SK-N-SH treated with all-trans-retinoic acid at 6 μM for 48 hours (cell line): ENCODE data around the gene IL7R.

ENCODE experiments used
- ATAC-seq: fragments of 200-7000 bp; cut with Tn5 transposase; 3 replicates; pipeline ENCODE4 v1.9.1; 2020; ENCODE audit warnings: mild to moderate bottlenecking, moderate library complexity
- ARNTL ChIP-seq: fragments of 450-650 bp; formaldehyde crosslinking; IDR thresholded peaks from 2 replicates; pipeline ENCODE4 v1.5.0; 2020; ENCODE audit warnings: low read depth, mild to moderate bottlenecking, moderate library complexity, borderline replicate concordance
- CSDC2 ChIP-seq: fragments of 250-450 bp; sonication (Bioruptor Pico); IDR thresholded peaks from 2 replicates; pipeline ENCODE4 v1.5.0; 2020; ENCODE audit warnings: mild to moderate bottlenecking, moderate library complexity
- ESRRG ChIP-seq: fragments of 250-450 bp; sonication (Bioruptor Pico); IDR thresholded peaks from 2 replicates; pipeline ENCODE4 v1.6.1; 2021; ENCODE audit warnings: mild to moderate bottlenecking
- GLIS3 ChIP-seq: fragments of 250-450 bp; sonication (Bioruptor Pico); IDR thresholded peaks from 2 replicates; pipeline ENCODE4 v1.5.0; 2020; ENCODE audit warnings: mild to moderate bottlenecking, moderate library complexity
- ISL1 ChIP-seq: fragments of 250-450 bp; sonication (Bioruptor Pico); IDR thresholded peaks from 2 replicates; pipeline ENCODE4 v2.1.2; 2022; ENCODE audit warnings: mild to moderate bottlenecking, moderate library complexity
- OSR1 ChIP-seq: fragments of 250-450 bp; sonication (Bioruptor Pico); IDR thresholded peaks from 2 replicates; pipeline ENCODE4 v1.8.0; 2022; ENCODE audit warnings: moderate library complexity, mild to moderate bottlenecking, inconsistent platforms
- PATZ1 ChIP-seq: fragments of 250-450 bp; sonication (Bioruptor Pico); IDR thresholded peaks from 2 replicates; pipeline ENCODE4 v1.8.0; 2020; ENCODE audit warnings: mild to moderate bottlenecking, moderate library complexity, borderline replicate concordance
- PPARA ChIP-seq: fragments of 250-450 bp; sonication (Bioruptor Pico); IDR thresholded peaks from 2 replicates; pipeline ENCODE4 v1.5.0; 2020; ENCODE audit warnings: mild to moderate bottlenecking, borderline replicate concordance
- RARB ChIP-seq: fragments of 250-450 bp; sonication (Bioruptor Pico); IDR thresholded peaks from 2 replicates; pipeline ENCODE4 v1.8.0; 2021; ENCODE audit warnings: mild to moderate bottlenecking, moderate library complexity
- SNAI2 ChIP-seq: fragments of 250-450 bp; sonication (Bioruptor Pico); IDR thresholded peaks from 2 replicates; pipeline ENCODE4 v1.5.0; 2020; ENCODE audit warnings: mild to moderate bottlenecking, moderate library complexity
- TCF4 ChIP-seq: fragments of 250-450 bp; sonication (Bioruptor Pico); IDR thresholded peaks from 2 replicates; pipeline ENCODE4 v1.8.0; 2021; ENCODE audit warnings: mild to moderate bottlenecking, moderate library complexity, borderline replicate concordance
- TOX ChIP-seq: fragments of 250-450 bp; sonication (Bioruptor Pico); IDR thresholded peaks from 2 replicates; pipeline ENCODE4 v1.8.0; 2021; ENCODE audit warnings: mild to moderate bottlenecking, moderate library complexity, borderline replicate concordance
- ZC3H10 ChIP-seq: fragments of 250-450 bp; sonication (Bioruptor Pico); IDR thresholded peaks from 2 replicates; pipeline ENCODE4 v1.5.1; 2021; ENCODE audit warnings: mild to moderate bottlenecking, moderate library complexity
- ZFP3 ChIP-seq: fragments of 250-450 bp; sonication (Bioruptor Pico); IDR thresholded peaks from 2 replicates; pipeline ENCODE4 v1.5.0; 2020; ENCODE audit warnings: mild to moderate bottlenecking, moderate library complexity
- ZFP30 ChIP-seq: fragments of 450-650 bp; formaldehyde crosslinking; IDR thresholded peaks from 2 replicates; pipeline ENCODE4 v1.5.0; 2022; ENCODE audit warnings: mild to moderate bottlenecking, moderate library complexity
- ZNF565 ChIP-seq: fragments of 450-650 bp; formaldehyde crosslinking; conservative IDR thresholded peaks from 2 replicates; pipeline ENCODE4 v1.5.0; 2020; ENCODE audit warnings: low read depth, mild to moderate bottlenecking, moderate library complexity
- ZNF70 ChIP-seq: fragments of 450-650 bp; formaldehyde crosslinking; IDR thresholded peaks from 2 replicates; pipeline ENCODE4 v1.5.0; 2020; ENCODE audit warnings: mild to moderate bottlenecking, moderate library complexity
- ZNF8 ChIP-seq: fragments of 450-650 bp; formaldehyde crosslinking; IDR thresholded peaks from 2 replicates; pipeline ENCODE4 v1.5.0; 2020; ENCODE audit warnings: mild to moderate bottlenecking, moderate library complexity
- TF ChIP-seq, protein P1 (sequence below): fragments of 250-450 bp; sonication (Bioruptor Pico); IDR thresholded peaks from 2 replicates; pipeline ENCODE4 v1.5.0; 2020; ENCODE audit warnings: mild to moderate bottlenecking, moderate library complexity
- TF ChIP-seq, protein P2 (sequence below): fragments of 250-450 bp; sonication (Bioruptor Pico); IDR thresholded peaks from 2 replicates; pipeline ENCODE4 v1.5.1; 2021; ENCODE audit warnings: mild to moderate bottlenecking, moderate library complexity

Gene IL7R

GRCh38 chr5:35823347-35824098, 33.2 kb upstream of the IL7R start:
- no peak for ATAC-seq
- TF ChIP-seq PPARA (CRISPR knock-in tag): no peak
- TF ChIP-seq, protein P1, sequence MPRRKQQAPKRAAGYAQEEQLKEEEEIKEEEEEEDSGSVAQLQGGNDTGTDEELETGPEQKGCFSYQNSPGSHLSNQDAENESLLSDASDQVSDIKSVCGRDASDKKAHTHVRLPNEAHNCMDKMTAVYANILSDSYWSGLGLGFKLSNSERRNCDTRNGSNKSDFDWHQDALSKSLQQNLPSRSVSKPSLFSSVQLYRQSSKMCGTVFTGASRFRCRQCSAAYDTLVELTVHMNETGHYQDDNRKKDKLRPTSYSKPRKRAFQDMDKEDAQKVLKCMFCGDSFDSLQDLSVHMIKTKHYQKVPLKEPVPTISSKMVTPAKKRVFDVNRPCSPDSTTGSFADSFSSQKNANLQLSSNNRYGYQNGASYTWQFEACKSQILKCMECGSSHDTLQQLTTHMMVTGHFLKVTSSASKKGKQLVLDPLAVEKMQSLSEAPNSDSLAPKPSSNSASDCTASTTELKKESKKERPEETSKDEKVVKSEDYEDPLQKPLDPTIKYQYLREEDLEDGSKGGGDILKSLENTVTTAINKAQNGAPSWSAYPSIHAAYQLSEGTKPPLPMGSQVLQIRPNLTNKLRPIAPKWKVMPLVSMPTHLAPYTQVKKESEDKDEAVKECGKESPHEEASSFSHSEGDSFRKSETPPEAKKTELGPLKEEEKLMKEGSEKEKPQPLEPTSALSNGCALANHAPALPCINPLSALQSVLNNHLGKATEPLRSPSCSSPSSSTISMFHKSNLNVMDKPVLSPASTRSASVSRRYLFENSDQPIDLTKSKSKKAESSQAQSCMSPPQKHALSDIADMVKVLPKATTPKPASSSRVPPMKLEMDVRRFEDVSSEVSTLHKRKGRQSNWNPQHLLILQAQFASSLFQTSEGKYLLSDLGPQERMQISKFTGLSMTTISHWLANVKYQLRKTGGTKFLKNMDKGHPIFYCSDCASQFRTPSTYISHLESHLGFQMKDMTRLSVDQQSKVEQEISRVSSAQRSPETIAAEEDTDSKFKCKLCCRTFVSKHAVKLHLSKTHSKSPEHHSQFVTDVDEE: no peak
- TF ChIP-seq GLIS3 (CRISPR knock-in tag): no peak
- TF ChIP-seq SNAI2: no peak
- TF ChIP-seq ZNF8 (CRISPR knock-in tag): no peak
- TF ChIP-seq TOX (CRISPR knock-in tag): no peak

- ATAC-seq: no peak
- TF ChIP-seq PPARA (CRISPR knock-in tag): no peak
- TF ChIP-seq ZNF565 (CRISPR knock-in tag): no peak
- no peak for TF ChIP-seq TCF4 (CRISPR knock-in tag)
- TF ChIP-seq RARB (CRISPR knock-in tag): no peak
- TF ChIP-seq ZNF70 (CRISPR knock-in tag): no peak
- no peak for TF ChIP-seq OSR1 (CRISPR knock-in tag)
- no peak for TF ChIP-seq ZNF8 (CRISPR knock-in tag)
- no peak for TF ChIP-seq ZFP30 (CRISPR knock-in tag)
- TF ChIP-seq, protein P1: no peak
- TF ChIP-seq CSDC2 (CRISPR knock-in tag): no peak
- TF ChIP-seq ZC3H10 (CRISPR knock-in tag): no peak
- no peak for TF ChIP-seq ARNTL (CRISPR knock-in tag)
- no peak for TF ChIP-seq ZFP3 (CRISPR knock-in tag)
- TF ChIP-seq TOX (CRISPR knock-in tag): no peak
- TF ChIP-seq, protein P2, sequence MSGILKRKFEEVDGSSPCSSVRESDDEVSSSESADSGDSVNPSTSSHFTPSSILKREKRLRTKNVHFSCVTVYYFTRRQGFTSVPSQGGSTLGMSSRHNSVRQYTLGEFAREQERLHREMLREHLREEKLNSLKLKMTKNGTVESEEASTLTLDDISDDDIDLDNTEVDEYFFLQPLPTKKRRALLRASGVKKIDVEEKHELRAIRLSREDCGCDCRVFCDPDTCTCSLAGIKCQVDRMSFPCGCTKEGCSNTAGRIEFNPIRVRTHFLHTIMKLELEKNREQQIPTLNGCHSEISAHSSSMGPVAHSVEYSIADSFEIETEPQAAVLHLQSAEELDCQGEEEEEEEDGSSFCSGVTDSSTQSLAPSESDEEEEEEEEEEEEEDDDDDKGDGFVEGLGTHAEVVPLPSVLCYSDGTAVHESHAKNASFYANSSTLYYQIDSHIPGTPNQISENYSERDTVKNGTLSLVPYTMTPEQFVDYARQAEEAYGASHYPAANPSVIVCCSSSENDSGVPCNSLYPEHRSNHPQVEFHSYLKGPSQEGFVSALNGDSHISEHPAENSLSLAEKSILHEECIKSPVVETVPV: no peak
- no peak for TF ChIP-seq ESRRG
- no peak for TF ChIP-seq PATZ1 (CRISPR knock-in tag)
Measured at GRCh38 chr5:35826056-35826455, 30.6 kb upstream of the IL7R start.

- no peak for ATAC-seq
- no peak for TF ChIP-seq OSR1 (CRISPR knock-in tag)
- no peak for TF ChIP-seq ARNTL (CRISPR knock-in tag)
- no peak for TF ChIP-seq ZFP30 (CRISPR knock-in tag)
- no peak for TF ChIP-seq ZC3H10 (CRISPR knock-in tag)
- no peak for TF ChIP-seq TOX (CRISPR knock-in tag)
- no peak for TF ChIP-seq PPARA (CRISPR knock-in tag)
- no peak for TF ChIP-seq GLIS3 (CRISPR knock-in tag)
- no peak for TF ChIP-seq SNAI2
- TF ChIP-seq TCF4 (CRISPR knock-in tag): no peak
- TF ChIP-seq ZNF70 (CRISPR knock-in tag): no peak
- no peak for TF ChIP-seq ISL1 (CRISPR knock-in tag)
- TF ChIP-seq ZFP3 (CRISPR knock-in tag): no peak
- no peak for TF ChIP-seq RARB (CRISPR knock-in tag)
- TF ChIP-seq, protein P2: no peak
- TF ChIP-seq, protein P1: no peak
- TF ChIP-seq CSDC2 (CRISPR knock-in tag): no peak
- TF ChIP-seq ZNF565 (CRISPR knock-in tag): no peak
Measured at GRCh38 chr5:35826554-35826953, 30.1 kb upstream of the IL7R start.
